GM12892 (cell line): ENCODE measurements around the gene LRRC3.

Source experiments
- POLR2A ChIP-seq: IDR thresholded peaks from 2 replicates; pipeline ENCODE4 v1.6.1; 2011; ENCODE audit warnings: low read depth, low read length, control low read depth
- POLR2AphosphoS5 ChIP-seq: IDR thresholded peaks from 2 replicates; pipeline ENCODE4 v1.6.1; 2011; ENCODE audit warnings: low read depth, low read length, control low read depth
- TAF1 ChIP-seq: IDR thresholded peaks from 2 replicates; pipeline ENCODE4 v1.6.1; 2011; ENCODE audit warnings: low read depth, mild to moderate bottlenecking, control low read depth, low read length, borderline replicate concordance

DNA sequence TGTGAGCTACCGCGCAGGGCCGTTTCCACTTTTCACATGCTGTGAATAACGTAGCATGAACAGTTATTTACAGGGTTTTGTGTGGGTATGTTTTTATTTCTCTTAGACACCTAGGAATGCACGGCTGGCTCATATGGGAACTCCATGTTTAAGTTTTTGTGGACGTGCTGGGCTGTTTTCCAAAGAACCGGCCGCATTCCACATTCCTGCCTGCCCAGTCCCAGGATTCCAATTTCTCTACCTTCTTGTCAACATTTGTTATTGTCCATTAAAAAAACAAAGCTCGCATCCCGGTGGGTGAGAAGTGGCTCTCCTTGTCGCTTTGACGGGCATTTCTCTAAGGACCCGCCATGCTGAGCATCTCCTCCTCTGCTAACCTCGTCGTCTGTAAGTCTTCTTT, 47.1 kb upstream of the LRRC3 start:
- no peak for TF ChIP-seq POLR2AphosphoS5
- TF ChIP-seq POLR2A: no peak
- TF ChIP-seq TAF1: no peak
